Measurements from ENCODE around the gene FIBP. TPM values are rescaled to one million over a fixed set of nuclear protein-coding genes. Genes with fewer than 3 reads are reported as not detected.
A peak's percentile ranks its signal among the peaks of the same experiment; 100 is the strongest.

Gene FIBP
- total and polyA plus RNA-seq, 2 of the 4 experiments (the other 2 are of a cell fraction): 141 to 182 TPM

DNA sequence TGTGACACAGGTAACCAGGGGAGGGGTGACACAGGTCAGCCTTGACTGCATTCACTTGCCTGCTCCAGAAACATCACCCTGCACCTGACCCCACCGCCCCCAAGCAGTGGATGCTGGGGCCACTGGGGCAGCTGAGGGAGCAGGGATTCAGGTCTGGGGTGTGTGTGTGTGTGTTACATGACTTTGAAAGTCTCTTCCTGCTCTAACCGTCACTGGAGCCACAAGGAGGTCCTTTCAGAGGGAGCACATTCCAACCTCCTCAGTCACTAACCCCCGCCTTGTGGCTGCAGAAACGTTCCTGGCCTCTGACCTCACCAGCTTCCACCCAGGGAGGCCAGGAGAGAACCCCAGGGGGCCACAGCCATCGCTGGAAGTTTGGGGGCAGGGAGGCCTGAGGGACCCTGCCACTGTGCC is 14.8 kb upstream of the FIBP start:
- in situ Hi-C loops (cut with MboI; ENCODE audit: low sequenced_read_pairs) (no loop called here), dilution Hi-C loops (cut with HindIII; ENCODE audit: low sequenced_read_pairs, unreplicated experiment) (no loop called here), intact Hi-C loops (cut with micrococcal nuclease) (loop anchor here (1.0 kb wide), 1 partner anchor 8 kb away; no protein-coding TSS in a partner anchor)
- WGBS, 2 experiments (ENCODE audit: extremely low coverage in 2 of 2, insufficient read length in 1 of 2): no CpG with 5 or more reads among the region's 5 CpGs
- peak overlapping the region; percentile 70; the same call in 1 of the 2 replicates for H3K9ac ChIP-seq (ENCODE audit: low read depth, low read length)
- H3K27ac ChIP-seq (ENCODE audit: insufficient read depth, low read length): peak overlapping the region; percentile 97
- H4K8ac ChIP-seq (ENCODE audit: low read depth in 2 of 2, low read length in 2 of 2): peak overlapping the region; percentile 89 to 97
- H3K56ac ChIP-seq (ENCODE audit: extremely low read depth, insufficient read depth, low read length): peak overlapping the region; percentile 97
- peak overlapping the region; percentile 100 for H2AK5ac ChIP-seq (ENCODE audit: low read depth, low read length)
- no peaks in the 10 kb centered on the region for H3K27me3 ChIP-seq (ENCODE audit: control insufficient read depth, insufficient read depth, low read length)
- H2BK120ac ChIP-seq (ENCODE audit: low read depth, low read length): peak overlapping the region; percentile 100
- H3K4ac ChIP-seq (ENCODE audit: low read depth, low read length): peak overlapping the region; percentile 98
- H3K14ac ChIP-seq (replicated peaks; ENCODE audit: low read depth, low read length): peak overlapping the region; percentile 98
- no peaks in the 10 kb centered on the region for H3K9me3 ChIP-seq (ENCODE audit: control insufficient read depth, insufficient read depth, low read length)
- H3K23ac ChIP-seq (ENCODE audit: low read depth, low read length): peak overlapping the region; percentile 99
- peaks cover 17% of the 10 kb centered on the region for H4K20me1 ChIP-seq (ENCODE audit: insufficient read depth, low read length)
- BruUV-seq (replicated peaks): no TSS peak
- peaks cover 20% of the 10 kb centered on the region for H3K4me1 ChIP-seq (ENCODE audit: control insufficient read depth, insufficient read depth, low read length)
- H3K36me3 ChIP-seq (ENCODE audit: control insufficient read depth, insufficient read depth, low read length): peaks cover 3% of the 10 kb centered on the region
- H2AK9ac ChIP-seq (replicated peaks; ENCODE audit: low read depth, low read length, poor library complexity): peak overlapping the region; percentile 99
- CTCF ChIA-PET: no interaction called here
- H3K4me2 ChIP-seq (ENCODE audit: low read depth, low read length): peak overlapping the region; percentile 77
- ATAC-seq (ENCODE audit: low read depth) (peak; percentile 53), DNase-seq (peak; percentile 91)
- peak overlapping the region; percentile 100 for H2BK5ac ChIP-seq (ENCODE audit: low read depth, low read length, poor library complexity, severe bottlenecking)
- H2BK15ac ChIP-seq (ENCODE audit: low read depth, low read length): peak overlapping the region; percentile 98; the same call in 2 of the 3 replicates
- peak overlapping the region; percentile 99 for H4K91ac ChIP-seq (ENCODE audit: insufficient read depth, low read depth, low read length)
- TF ChIP-seq BHLHE40 (IDR thresholded peaks at IDR 0.05; ENCODE audit: low read depth, low read length) (peak; percentile 67), NFE2L2 (IDR thresholded peaks at IDR 0.05; ENCODE audit: low read depth, low read length) (peak; percentile 2; the same call in 1 of the 2 replicates), MAZ (IDR thresholded peaks at IDR 0.05; ENCODE audit: borderline replicate concordance, low read depth, low read length) (peak; percentile 76), MAFK (IDR thresholded peaks at IDR 0.05; ENCODE audit: low read depth, low read length) (no peak), CHD1 (IDR thresholded peaks at IDR 0.05; ENCODE audit: low read depth, low read length) (no peak), SMC3 (IDR thresholded peaks at IDR 0.05; ENCODE audit: low read depth, low read length) (no peak), POLR2A (IDR thresholded peaks at IDR 0.05; ENCODE audit: low read depth, low read length) (peak; percentile 70; the same call in 1 of the 2 replicates), FOS (IDR thresholded peaks at IDR 0.05; ENCODE audit: low read depth, low read length) (peak; percentile 79)
- TF ChIP-seq, protein P1, sequence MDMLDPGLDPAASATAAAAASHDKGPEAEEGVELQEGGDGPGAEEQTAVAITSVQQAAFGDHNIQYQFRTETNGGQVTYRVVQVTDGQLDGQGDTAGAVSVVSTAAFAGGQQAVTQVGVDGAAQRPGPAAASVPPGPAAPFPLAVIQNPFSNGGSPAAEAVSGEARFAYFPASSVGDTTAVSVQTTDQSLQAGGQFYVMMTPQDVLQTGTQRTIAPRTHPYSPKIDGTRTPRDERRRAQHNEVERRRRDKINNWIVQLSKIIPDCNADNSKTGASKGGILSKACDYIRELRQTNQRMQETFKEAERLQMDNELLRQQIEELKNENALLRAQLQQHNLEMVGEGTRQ (IDR thresholded peaks at IDR 0.05; ENCODE audit: low read depth, low read length): 0 out of 2 replicates have a peak, but pooled peaks have one; percentile 2
- H3K4me3 ChIP-seq (ENCODE audit: insufficient read depth, low read depth, low read length): no peak overlapping the region
- peak overlapping the region; percentile 95 for H3K18ac ChIP-seq (ENCODE audit: low read depth, low read length)
- peak overlapping the region; percentile 83 for H2AFZ ChIP-seq (replicated peaks; ENCODE audit: low read length, poor library complexity)
- H3K79me1 ChIP-seq (ENCODE audit: low read depth in 1 of 2, low read length in 2 of 2): peaks cover 31 to 61% of the 10 kb centered on the region in 2 experiments
- POLR2A ChIA-PET (ENCODE audit: unreplicated experiment): interaction anchor here (0.6 to 1.3 kb wide), 2 partner anchors 9 to 16 kb away, joined by 3 to 4 read pairs; no protein-coding TSS in a partner anchor
- peak overlapping the region; percentile 99 for H2BK20ac ChIP-seq (ENCODE audit: low read depth, low read length)
- peak overlapping the region; percentile 94 for H4K5ac ChIP-seq (ENCODE audit: low read depth, low read length)
- peaks cover 19% of the 10 kb centered on the region for H3K9me1 ChIP-seq (ENCODE audit: insufficient read depth, low read length)
